GF-D8 (cell line): ENCODE measurements around the gene ADRA2B.

ENCODE experiments used
- DNase-seq: peaks from one replicate; lab custom pipeline; 2025; lab: John Stamatoyannopoulos, UW

Gene ADRA2B

DNA sequence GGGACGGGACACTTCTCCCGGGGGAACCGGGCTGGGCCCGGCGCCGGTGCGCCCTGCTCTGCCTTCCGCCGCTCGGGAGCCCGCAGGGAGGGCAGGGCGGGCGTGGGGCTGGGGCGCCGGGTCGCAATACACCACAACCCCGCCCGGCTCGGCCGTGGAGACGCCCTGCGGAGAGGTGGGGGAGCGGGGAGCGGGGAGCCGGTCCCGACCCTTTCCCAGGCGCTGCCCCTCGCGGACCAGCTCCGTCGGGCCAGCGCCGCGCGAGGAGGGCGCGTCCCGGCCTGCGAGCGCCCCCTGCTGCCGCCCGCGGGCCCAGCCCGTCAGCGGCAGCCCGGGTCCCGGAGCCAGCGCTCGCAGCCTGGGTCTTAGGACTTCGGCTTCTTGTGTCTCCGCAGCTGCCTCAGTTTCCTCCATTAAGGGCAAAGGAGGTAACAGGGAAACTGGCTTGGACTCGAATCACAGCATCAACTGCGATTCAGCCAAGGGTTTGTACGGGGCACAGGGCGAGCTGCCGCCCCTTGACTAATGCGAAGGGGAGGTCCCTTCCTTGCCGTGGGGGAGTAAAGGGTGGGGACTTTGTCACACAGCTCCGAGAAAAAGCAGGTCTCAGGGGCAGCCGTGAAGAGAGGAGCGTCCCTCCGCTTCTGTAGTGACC lies 635 bp upstream of the ADRA2B start:
- no peak for DNase-seq

DNA sequence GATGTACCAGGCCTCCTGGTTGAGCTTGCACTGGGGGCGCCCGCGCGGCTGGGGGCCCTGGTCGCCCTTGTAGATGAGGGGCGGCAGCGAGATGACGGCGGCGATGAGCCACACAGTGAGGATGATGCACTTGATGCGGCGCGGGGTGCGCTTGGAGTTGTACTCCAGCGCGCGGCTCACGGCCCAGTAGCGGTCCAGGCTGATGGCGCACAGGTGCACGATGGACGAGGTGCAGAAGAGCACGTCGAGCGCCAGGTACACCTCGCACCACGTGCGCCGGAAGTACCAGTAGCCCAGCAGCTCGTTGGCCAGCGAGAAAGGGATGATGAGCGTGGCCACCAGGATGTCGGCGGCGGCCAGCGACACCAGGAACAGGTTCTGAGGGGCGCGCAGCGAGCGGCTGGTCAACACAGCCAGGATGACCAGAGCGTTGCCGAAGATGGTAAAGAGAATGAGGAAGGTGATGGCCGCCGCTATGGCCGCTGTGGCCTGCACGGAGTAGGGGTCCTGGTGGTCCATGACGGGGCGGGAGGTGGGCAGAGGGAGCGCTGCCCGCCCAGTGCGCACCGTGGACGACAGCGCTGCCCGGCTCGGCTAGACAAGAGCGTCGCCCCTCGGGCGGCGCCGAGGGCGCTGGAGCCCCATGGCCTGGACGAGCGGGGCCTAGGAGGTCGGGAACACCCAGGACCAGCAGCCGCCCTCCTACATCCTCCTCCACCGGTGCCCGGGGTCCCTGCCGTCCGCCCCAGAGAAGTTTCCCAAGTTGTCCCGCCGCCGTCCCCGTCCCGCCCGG lies 544 bp downstream of the ADRA2B start:
- DNase-seq: no peak

DNA sequence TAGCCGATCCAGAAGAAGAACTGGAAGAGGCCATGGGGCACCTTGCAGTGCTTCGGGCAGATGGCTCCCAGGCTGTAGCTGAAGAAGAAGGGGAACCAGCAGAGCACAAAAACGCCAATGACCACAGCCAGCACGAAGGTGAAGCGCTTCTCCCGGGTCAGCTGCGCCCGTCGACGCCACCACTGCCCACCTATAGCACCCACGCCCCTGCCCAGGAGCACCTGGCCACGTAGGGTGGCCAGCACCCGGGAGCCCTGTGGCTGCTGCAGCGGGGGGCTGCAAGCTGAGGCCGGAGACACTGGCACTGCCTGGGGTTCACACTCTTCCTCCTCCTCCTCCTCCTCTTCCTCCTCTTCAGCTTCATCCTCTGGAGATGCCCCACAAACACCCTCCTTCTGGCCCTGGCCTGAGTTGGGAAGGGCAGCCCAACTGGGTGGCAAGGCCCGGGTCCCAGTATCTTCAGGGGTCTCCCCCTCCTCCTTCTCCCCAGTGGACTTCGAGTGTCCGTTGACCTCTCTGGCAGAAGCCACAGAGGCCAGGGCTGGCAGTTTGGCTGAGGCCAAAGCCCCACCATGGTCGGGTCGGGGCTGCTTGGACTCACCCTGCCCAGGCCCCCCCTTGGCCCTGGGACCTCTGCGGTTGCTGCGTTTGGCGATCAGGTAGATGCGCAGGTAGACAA lies 1.3 kb downstream of the ADRA2B start:
- no peak for DNase-seq

DNA sequence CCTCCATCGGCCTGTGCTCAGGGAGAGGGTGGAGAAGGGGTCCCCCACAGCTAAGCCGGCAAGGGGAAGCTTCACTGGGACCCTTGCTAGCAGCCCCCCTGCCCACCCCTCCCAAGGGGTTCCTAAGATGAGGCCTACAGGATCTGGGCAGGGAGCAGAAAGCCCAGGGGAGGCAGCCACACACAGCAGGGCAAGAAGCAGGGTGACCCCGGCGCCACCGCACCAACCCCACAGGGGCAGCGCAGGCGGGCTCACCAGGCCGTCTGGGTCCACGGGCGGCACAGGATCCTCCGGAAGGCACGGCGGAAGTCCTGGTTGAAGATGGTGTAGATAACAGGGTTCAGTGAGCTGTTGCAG lies 1.8 kb downstream of the ADRA2B start:
- DNase-seq: no peak

DNA sequence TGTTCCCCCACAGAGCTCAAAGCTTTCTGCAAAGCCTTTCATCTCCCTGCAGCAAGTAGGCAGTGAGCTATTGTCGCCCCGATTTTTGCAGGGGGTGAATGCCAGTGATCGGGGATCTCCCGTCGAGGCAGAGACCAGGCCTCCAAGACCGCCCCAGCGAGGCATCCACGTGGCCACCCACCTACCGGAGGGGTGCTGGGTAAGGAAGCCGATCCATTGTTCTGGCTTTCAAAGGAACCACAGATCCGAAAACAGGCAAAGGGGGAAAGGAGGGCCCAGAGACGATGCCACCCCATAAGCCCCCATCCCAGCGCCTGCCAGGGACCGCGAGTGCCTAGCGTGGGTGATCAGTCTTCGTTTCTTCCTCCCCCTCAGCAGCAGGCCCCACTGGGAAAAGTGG lies 2.4 kb downstream of the ADRA2B start:
- DNase-seq: no peak

DNA sequence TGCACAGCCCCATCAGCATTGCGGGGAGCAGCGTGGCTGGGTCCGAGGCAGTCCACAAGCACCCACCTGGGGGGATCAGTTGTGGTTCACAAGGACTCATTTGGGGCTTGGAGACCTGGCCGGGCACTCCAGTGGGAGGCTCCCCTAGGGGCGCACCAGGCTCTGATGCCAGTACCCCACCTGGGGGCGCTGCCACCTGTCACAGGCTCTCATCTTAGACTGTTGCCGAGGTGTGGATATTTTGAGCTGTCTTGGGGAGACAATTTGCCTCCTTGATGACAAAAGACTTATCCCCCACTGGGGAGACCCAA lies 3.0 kb downstream of the ADRA2B start:
- no peak for DNase-seq

DNA sequence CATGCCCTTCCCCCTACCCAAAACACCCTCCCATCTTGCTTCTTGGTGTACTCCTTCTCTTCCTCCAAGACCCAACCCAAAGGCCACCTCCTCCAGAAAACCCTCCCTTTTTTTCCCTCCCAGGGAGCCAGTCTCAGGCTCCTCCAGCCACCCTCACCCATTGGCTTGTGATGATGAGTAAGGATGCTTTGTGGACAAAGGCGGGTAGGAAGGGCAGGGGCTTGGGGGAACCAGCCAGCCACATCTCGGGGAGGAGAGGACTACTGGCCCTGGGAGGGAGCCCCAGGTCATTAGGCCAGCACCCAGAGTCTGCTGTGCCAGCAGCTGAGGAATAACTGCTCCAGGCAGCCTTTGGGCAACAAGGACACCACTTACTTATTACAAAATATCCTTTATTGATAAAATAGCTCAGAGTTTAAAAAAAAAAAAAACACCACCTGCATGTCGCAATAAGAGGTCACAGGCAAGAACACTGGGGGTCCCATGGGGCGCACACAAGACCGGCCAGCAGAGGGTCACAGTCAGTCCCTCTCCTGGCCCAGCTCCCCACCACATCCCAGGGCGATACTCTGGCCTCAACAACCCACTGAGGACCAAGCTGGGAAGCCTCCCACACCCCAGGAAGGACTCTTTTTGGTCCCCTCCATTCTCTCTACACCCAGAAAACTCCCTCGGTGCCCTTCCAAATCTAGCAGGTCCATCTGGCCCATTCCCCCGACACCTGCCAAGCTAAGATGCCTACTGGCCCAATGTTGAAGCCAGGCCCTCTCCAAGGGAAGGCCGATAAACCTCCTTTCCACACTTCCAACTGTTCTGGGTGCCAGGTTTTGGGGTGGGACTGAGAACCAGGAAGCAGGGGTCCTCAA lies 3.6 kb downstream of the ADRA2B start:
- DNase-seq: no peak

DNA sequence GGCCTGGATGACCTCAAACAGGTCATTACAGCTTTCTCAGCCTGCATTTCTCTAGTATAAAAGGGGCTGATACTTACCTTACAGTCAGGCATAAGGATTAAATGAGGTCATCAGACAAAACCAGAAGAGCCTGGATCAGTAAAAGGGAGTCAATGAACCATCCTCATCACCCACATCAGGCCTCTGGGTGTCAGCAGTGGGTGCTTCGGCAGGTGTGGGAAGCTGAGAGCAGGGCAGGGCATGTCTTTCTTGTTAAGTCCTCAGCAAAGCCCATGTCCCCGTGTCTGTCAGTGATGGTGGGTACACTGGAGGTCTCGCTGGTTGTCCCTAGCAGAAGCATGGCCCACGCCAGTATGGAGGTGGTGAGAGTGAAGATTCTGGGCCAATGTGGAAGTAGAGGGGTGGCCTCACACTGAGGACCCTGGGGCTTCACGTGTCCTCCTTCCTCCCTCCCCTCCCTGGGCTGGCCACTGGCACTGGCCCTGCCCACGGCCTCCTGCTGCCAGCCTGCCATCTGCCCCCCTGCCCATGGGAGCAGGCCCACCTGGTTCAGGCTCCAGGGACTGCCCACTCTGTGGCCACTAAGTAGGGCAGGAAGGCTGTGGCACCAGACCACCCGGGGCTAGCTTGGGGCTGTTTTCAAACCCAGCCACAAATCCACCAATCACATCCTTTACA lies 4.4 kb downstream of the ADRA2B start:
- no peak for DNase-seq

DNA sequence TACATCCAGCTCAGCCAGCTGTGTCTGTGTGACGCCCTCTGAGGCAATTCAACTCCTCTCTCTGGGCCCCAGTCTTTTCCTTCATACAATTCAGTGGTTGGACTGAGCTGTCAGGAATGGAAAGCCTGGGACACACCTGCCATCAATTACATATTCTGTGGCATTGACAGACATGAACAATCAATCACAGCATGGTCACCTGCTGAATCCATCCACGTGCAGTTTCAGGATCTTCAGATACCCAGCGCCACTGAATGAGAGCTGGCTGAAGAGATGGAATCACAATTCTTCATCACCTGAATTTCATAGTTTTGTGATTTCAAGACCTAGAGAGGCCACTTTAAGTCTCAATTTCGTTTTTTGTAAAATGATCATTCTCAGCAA lies 5.1 kb downstream of the ADRA2B start:
- DNase-seq: no peak

DNA sequence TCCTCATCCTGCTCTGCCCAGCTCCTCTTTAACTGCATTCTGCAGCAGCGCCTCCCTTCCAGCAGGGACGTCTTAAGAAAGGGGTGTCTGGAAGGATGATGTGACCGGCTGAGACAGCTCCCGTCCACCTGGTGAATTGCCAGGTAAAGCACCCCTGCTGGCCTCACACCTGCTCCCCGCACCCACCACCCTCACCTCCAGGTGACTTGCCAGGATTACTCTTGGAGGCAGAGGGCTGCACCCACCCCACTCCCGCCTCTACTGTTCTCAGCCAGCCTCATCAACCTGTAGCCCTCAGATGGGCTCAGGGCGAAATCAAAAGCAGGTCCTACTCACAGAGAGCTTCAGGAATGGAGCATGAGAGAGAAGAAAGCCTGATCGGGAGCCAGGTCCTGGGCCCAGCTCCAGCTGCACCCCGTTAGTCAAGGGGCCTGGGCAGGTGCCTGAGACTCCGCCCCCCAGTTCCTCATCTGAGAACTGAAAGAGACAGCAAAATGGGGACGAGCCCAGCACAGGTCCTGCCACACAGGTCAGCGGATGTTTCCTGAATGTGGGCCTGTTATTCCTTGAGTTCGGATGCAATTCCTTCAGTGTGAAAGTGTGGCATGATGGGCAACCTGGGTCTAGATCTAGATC lies 5.6 kb downstream of the ADRA2B start:
- no peak for DNase-seq

DNA sequence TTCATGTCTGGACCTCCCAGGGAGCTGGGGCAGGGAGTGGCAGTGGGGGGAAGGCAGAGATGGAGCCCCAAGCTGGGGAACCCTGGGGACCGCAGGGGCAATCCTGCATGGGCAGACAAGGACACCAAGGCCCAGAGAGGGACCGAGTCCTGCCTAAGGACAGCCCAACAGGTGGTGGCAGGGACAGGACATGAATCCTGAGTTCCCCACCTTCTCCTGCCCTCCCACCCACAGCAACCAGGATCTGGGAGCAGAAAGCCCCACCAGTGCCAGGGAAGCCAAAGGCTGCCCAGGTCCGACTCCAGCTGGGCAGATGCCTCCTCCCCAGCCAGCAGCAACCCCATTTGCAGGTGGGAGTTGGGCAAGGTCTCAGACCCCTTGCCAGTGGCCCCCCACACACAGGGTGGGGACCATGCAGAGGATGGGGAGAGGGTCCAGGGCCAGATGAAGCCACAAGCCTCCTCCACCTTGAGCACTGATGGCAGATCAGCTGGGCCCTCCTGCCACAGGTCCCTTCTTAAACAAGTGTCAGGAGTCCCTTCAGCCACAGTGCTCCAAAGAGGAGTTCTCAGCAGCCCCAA lies 6.3 kb downstream of the ADRA2B start:
- no peak for DNase-seq

DNA sequence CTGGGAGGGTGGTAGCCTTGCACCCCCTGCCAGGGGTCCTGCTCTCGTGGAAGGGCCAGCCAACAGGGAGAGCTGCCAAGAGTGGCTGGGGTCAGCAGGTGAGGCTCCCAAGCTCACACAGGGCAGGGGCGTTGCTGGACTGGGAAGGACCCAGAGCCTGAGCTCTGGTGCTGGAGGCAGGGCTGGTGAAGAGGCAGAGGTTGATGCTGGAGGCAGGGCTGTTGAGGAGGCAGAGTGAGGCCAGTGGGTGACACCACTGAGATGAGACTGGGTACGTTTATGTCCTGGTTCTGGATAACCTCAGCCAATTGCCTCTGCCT lies 7.0 kb downstream of the ADRA2B start:
- DNase-seq: no peak

DNA sequence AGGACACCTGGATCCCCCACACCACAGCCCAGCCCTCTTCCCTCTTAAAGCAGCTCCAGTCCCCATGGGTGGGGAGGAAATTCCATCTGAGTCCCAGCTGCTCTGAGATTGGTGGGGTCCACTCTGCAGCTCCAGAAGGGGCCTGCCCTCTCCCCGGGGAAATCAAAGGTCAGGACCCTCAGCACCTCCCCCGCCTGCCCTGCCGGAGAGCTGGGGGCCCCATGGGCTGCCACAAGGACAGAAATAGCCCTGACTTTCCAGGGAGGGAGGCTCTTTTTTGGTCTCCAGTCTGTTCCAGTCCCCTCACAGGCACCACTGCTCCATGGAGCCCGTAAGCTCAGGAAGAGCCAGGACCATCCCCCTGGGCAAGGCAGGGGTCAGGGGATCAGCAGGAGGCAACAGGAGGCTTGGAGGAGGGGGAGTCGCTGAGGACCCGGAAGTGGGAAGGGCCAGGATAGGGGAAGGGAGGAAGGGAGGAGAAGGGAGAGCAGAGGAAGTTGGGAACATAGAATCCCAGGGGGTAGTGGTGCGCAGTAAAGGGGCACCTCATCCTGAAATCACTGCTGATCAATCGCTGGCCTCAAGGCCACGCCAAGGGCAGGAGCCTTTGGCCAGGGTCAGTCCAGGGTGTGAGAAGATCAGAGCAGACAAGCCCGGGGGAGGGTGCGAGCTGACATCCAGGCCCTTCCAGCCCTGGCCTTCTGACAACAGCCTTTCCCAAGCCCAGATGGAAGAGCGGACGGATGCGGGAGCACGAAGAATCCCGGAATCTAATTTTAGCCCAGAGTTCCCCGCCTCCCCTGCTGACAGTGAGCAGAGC lies 7.6 kb downstream of the ADRA2B start:
- DNase-seq: no peak

DNA sequence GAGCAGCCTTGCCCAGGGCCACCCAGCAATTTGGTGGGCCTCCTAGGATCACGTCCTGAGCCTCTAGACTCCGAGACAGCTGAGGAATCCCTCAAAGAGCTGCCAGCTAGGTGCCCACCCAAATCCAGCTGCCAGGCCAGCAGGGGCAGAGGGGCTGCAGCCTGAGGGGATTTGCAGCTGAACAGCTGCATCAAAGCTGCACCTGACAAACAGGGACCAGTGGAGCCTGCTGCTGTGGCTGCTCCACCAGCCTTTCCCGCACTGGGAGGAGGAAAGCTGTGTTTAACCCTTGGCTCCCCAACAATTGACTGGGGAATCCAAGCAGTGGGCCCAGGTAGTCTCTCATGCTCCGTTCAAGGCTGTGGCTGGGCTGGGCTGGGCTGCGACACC lies 8.2 kb downstream of the ADRA2B start:
- no peak for DNase-seq

DNA sequence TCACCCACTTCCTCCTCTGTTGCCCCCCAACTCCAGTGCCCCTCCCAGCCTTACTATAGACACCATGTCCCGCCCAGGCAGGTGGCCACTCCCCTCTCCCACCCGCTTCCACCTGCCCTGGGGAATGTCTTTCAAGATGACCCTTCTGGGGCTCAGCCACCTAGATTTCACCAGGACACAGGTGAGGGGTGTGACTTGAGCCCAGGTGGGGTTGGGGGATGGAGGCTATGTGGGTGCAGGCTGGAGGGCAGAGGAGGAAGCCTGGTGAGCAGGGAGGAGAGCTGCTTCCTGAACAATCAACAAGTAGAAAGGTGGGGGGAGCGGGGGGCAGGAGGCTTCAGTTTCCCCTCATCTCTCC lies 8.7 kb downstream of the ADRA2B start:
- DNase-seq: no peak

DNA sequence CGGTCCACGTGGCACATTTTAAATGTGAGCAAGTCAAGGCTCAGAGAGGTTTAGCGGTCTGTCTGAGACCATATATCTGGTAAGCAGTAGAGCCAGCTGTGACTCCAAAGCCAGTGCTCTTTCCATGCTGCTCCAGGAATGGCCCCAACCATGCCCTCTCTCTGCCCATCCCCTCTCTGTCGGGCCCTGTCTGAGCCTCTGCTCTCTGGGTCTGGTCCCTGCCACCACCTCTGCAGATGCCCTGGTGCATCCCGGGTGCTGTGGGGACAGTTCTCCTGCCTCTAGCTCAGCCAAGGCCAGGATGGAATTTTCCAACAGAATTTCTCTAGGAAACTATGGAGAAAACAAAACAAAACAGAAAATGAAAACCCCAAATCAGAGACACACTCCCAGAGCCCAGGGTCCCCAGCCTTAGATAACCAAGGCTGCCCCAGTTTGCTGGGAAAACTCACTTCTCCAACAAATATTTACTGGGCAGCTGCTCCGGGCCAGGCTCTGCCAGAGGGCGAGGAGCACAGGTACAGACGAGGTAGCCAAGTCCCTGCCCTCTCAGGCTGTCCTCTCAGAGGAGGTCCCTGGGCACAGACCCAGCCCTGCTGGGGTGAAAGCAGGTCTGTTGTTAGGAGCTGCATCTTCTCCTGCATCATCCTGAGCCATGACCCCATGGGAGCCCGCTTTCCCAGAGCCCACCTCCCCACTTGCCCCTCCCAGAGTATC lies 9.2 kb downstream of the ADRA2B start:
- DNase-seq: no peak

DNA sequence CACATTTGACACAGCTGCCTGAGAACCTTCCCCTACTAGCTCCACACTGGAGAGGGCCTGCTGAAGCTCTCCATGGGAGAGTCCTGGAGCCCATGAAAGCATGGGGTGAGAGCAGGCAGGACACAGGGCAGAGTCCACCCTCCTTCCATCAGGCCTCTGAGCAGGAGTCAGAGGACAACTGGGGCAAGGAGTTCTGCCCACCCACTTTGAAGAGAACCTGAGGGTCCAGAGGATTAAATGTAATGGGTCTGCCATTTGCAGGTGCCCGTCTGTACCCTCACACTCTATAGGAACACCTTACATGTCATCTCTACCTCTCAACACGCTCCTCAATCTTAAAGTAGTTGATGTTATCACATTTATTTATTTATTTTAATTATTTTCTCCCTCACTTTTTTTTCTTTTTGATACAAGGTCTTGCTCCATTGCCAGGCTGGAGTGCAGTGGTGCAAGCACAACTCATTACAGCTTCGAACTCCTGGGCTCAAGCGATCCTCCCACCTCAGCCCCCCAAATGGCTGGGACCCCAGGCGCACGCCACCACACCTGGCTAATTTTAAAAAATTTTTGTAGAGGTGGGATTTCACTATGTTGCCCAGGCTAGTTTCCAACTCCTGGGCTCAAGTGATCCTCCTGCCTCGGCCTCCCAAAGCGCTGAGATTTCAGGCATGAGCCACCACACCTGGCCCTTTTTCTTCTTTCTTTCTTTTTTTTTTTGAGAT lies 10.2 kb downstream of the ADRA2B start:
- DNase-seq: no peak

DNA sequence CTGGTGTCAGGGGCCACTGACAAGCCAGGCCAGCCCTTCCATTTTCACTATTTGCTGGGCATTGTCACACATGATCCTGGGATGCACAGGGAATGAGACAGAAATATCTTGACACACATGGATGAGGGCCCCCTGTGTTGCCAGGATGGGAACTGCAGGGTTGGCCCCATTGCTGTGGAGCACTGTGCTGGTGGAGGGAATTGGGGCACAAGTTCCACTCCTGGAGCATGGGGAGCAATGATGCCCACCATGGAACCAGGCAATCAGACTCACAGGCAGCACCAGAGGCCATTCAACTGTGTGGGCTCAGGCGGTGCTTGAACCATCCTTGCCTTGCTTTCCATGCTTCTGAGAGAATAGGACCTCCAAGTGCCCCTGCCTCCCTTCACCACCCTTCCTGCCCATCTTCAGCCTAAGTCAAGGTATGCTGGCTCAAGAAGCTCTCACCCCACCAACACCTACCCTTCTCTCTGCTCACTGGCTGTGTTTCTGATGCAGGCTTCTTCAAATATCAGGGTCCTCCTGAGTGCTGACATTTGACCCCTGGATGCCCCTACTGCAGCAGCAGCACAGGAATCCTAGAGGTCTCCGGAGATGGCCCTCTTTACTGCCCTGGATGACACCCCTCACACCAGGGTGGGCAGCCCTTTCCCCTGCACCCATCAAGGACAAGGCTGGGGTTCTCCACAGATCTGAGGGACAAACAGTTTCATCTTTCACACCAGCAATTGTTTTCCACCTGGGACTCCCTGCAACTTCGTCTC lies 11.0 kb downstream of the ADRA2B start:
- no peak for DNase-seq

DNA sequence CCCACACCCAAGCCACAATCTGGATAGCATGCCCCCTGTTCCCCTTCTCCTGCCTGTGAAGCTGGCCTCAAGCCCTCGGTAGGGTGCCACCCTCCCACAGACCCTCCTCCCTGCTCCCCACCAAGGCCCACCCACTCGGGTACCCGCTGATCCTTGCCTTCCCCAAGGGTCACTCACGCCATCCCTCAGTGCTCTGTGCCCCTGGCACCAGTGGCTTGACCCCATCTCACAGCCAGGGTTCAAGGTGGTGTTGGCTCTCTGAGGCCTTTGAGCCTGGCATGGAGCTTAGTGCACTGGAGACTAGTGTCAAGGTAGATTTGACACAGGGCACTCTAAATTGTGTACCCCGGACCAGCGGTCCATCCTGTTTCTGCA lies 11.9 kb downstream of the ADRA2B start:
- DNase-seq: no peak
